ENCODE measurements around the gene ADAMTS12. TPM values are rescaled to one million over a fixed set of nuclear protein-coding genes. Genes with fewer than 3 reads are reported as not detected.
"Not testable (repeated sequence)": the region's sequence is repeated elsewhere in the genome, so short reads cannot be mapped to it uniquely, and the experiment has no call there.

ADAMTS12 gene
- total and polyA plus RNA-seq, 5 donors = 0.54 to 1.4 (median 1.0) TPM

DNA sequence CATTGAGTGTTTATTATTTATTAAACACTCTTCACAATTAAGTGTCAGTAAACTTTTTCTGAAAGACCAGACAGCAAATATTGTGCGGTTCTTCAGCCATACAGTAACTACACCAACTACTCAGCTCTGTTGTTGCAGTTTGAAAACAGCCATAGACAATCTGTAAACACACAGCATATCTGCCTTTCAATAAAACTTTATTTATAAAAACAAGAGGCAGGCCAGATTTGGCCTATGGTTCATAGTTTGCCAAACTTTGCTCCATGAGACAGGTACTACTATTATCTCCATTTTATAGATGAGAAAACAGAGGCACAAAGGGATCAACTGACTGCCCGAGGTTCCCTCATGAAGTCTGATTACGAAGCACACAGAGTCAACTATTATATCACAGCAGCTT is 11.5 kb downstream of the ADAMTS12 start:
- Histone ChIP-seq H3K9me3 (ENCODE audit: control insufficient read depth, low read length) (peaks cover 4% of the 10 kb centered on the region), H3K4me1 (ENCODE audit: control insufficient read depth, insufficient read depth, low read length) (peaks cover 10% of the 10 kb centered on the region), H3K27me3 (ENCODE audit: control insufficient read depth, insufficient read depth) (no peaks in the 10 kb centered on the region), H3K4me3 (ENCODE audit: low read length) (no peak overlapping the region), H3K27ac (ENCODE audit: low read length) (no peak overlapping the region)
- WGBS = 95% methylated on average over 3 of the region's 3 CpGs
- ATAC-seq (no peak), DNase-seq (no peak)
- intact Hi-C loops (cut with DNase I) = no loop called here

- H3K9me3 ChIP-seq (ENCODE audit: control insufficient read depth, low read length) = peaks cover 2% of the 10 kb centered on the region
- H3K27ac ChIP-seq (ENCODE audit: low read length) = no peak overlapping the region
- H3K4me1 ChIP-seq (ENCODE audit: control insufficient read depth, insufficient read depth, low read length) = peaks cover 10% of the 10 kb centered on the region
- WGBS = 65% methylated on average over 4 of the region's 4 CpGs
- ATAC-seq = peak; percentile 37 to 62
- H3K4me3 ChIP-seq (ENCODE audit: low read length) = no peak overlapping the region
- intact Hi-C loops (cut with DNase I) = no loop called here
- DNase-seq = no peak
- H3K27me3 ChIP-seq (ENCODE audit: control insufficient read depth, insufficient read depth) = no peaks in the 10 kb centered on the region
Observed at GRCh38 chr5:33877449-33877848, 14.3 kb downstream of the ADAMTS12 start.

DNA sequence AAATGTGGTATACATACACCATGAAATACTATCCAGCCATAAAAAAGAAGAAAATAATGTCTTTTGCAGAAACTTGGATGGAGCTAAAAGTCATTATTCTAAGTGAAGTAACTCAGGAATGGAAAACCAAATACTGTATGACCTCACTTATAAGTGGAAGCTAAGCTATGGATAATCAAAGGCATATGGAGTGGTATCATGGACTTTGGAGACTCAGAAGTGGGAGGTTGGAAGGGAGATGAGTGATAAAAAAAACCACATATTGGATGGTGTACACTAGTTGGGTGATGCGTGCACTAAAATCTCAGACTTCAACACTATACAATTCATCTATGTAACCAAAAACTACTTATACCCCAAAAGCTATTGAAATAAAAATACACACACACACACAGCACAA is 24.5 kb downstream of the ADAMTS12 start:
- Histone ChIP-seq H3K27ac (ENCODE audit: low read length) (no peak overlapping the region), H3K4me1 (ENCODE audit: control insufficient read depth, insufficient read depth, low read length) (no peaks in the 10 kb centered on the region), H3K9me3 (ENCODE audit: control insufficient read depth, low read length) (peaks cover 3% of the 10 kb centered on the region), H3K4me3 (ENCODE audit: low read length) (no peak overlapping the region), H3K27me3 (ENCODE audit: control insufficient read depth, insufficient read depth) (no peaks in the 10 kb centered on the region)
- WGBS = 98% methylated on average over 1 of the region's 1 CpG
- DNase-seq (no peak), ATAC-seq (no peak)
- intact Hi-C loops (cut with DNase I) = no loop called here

- ATAC-seq; intact Hi-C loops (cut with DNase I); H3K4me3 ChIP-seq (ENCODE audit: low read length); H3K9me3 ChIP-seq (ENCODE audit: control insufficient read depth, low read length); H3K27me3 ChIP-seq (ENCODE audit: control insufficient read depth, insufficient read depth); H3K27ac ChIP-seq (ENCODE audit: low read length); DNase-seq; H3K4me1 ChIP-seq (ENCODE audit: control insufficient read depth, insufficient read depth, low read length): not testable (repeated sequence)
- WGBS = 53% methylated on average over 4 of the region's 4 CpGs
Observed at GRCh38 chr5:33859177-33859576, 32.6 kb downstream of the ADAMTS12 start.

DNA sequence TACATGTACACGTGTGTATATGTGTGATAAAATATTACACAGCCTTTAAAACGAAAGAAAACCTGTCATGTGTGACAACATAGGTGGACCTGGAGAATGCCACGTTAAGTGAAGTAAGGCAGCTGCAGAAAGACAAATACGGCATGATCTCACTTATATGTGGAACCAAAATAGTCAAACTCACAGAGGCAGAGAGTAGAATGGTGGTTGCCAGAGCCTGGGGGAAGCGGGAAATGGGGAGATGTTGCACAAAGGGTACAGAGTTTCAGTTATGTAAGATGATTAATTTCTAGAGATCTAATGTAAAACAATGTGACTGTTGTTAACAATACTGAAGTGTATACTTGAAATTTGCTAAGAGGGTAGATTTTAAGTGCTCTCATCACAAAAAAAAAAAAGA is 34.8 kb downstream of the ADAMTS12 start:
- no peak overlapping the region for H3K27ac ChIP-seq (ENCODE audit: low read length)
- H3K27me3 ChIP-seq (ENCODE audit: control insufficient read depth, insufficient read depth) = no peaks in the 10 kb centered on the region
- ATAC-seq = no peak
- H3K4me1 ChIP-seq (ENCODE audit: control insufficient read depth, insufficient read depth, low read length) = peaks cover 2% of the 10 kb centered on the region
- H3K9me3 ChIP-seq (ENCODE audit: control insufficient read depth, low read length) = no peaks in the 10 kb centered on the region
- DNase-seq = no peak
- H3K4me3 ChIP-seq (ENCODE audit: low read length) = no peak overlapping the region
- intact Hi-C loops (cut with DNase I) = no loop called here
- 79% methylated on average over 5 of the region's 5 CpGs for WGBS

DNA sequence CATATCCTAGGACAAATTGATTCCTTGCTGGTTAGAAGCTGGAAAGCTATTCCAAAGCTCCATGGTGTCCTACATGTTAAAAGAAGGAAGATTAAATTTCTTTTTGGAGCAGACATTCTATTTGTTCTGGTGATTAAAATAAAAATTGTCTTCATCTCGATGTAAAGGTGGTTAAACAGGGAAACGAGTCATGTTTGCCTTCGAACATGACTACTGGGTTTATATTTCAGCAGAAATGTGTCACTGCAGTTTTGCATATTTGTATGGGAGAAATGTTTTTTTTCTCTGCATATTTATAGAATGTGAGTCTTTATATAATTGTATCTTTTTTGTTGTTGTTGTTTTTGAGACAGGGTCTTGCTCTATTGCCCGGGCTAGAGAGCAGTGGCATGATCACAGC is 36.4 kb downstream of the ADAMTS12 start:
- DNase-seq (no peak), ATAC-seq (no peak)
- peaks cover 2% of the 10 kb centered on the region for H3K4me1 ChIP-seq (ENCODE audit: control insufficient read depth, insufficient read depth, low read length)
- H3K27ac ChIP-seq (ENCODE audit: low read length) = no peak overlapping the region
- intact Hi-C loops (cut with DNase I) = no loop called here
- WGBS = 77% methylated on average over 4 of the region's 4 CpGs
- no peaks in the 10 kb centered on the region for H3K9me3 ChIP-seq (ENCODE audit: control insufficient read depth, low read length)
- no peak overlapping the region for H3K4me3 ChIP-seq (ENCODE audit: low read length)
- no peaks in the 10 kb centered on the region for H3K27me3 ChIP-seq (ENCODE audit: control insufficient read depth, insufficient read depth)

DNA sequence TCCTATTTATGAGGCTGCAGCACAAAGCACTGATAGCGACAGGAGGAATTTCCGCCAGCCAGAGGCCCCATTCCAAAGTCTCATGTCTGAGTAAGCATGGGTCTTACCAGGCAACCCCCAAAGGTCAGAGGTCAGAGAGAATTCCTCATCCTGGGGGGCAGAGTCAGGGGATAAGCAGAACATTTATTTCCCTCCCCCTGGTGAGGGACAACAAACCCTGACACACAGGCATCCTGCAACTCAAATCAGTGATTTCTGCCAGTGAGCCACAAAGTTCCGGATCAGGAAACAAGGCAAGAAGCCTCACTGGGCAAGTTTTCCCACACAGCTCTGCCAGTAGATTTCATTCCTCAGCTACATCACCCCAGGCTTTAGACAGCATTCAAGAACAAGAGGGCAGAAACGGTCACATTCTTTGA is 37.0 kb downstream of the ADAMTS12 start:
- no peaks in the 10 kb centered on the region for H3K27me3 ChIP-seq (ENCODE audit: control insufficient read depth, insufficient read depth)
- intact Hi-C loops (cut with DNase I) = no loop called here
- peaks cover 2% of the 10 kb centered on the region for H3K4me1 ChIP-seq (ENCODE audit: control insufficient read depth, insufficient read depth, low read length)
- H3K9me3 ChIP-seq (ENCODE audit: control insufficient read depth, low read length) = no peaks in the 10 kb centered on the region
- DNase-seq (peak in 2 of 3 donors; percentile 18 to 62), ATAC-seq (peak; percentile 77 to 82)
- H3K4me3 ChIP-seq (ENCODE audit: low read length) = no peak overlapping the region
- H3K27ac ChIP-seq (ENCODE audit: low read length) = no peak overlapping the region
- 28% methylated on average over 4 of the region's 4 CpGs for WGBS

- intact Hi-C loops (cut with DNase I) = no loop called here
- no peak for ATAC-seq
Observed at GRCh38 chr5:33852837-33853236, 39.0 kb downstream of the ADAMTS12 start.

GRCh38 chr5:33852319-33852718 is 39.5 kb downstream of the ADAMTS12 start:
- Histone ChIP-seq H3K4me1 (ENCODE audit: control insufficient read depth, insufficient read depth, low read length) (peaks cover 2% of the 10 kb centered on the region), H3K27ac (ENCODE audit: low read length) (no peak overlapping the region), H3K9me3 (ENCODE audit: control insufficient read depth, low read length) (no peaks in the 10 kb centered on the region), H3K27me3 (ENCODE audit: control insufficient read depth, insufficient read depth) (no peaks in the 10 kb centered on the region), H3K4me3 (ENCODE audit: low read length) (no peak overlapping the region)
- WGBS = 27% methylated on average over 5 of the region's 5 CpGs
- DNase-seq (no peak), ATAC-seq (no peak)
- intact Hi-C loops (cut with DNase I) = no loop called here

More at GRCh38 chr5:33852837-33853236, 39.0 kb downstream of the ADAMTS12 start:
- Histone ChIP-seq H3K27me3 (ENCODE audit: control insufficient read depth, insufficient read depth) (no peaks in the 10 kb centered on the region), H3K4me3 (ENCODE audit: low read length) (no peak overlapping the region), H3K9me3 (ENCODE audit: control insufficient read depth, low read length) (no peaks in the 10 kb centered on the region), H3K27ac (ENCODE audit: low read length) (no peak overlapping the region), H3K4me1 (ENCODE audit: control insufficient read depth, insufficient read depth, low read length) (peaks cover 2% of the 10 kb centered on the region)
- WGBS = 43% methylated on average over 3 of the region's 3 CpGs
- DNase-seq = no peak

DNA sequence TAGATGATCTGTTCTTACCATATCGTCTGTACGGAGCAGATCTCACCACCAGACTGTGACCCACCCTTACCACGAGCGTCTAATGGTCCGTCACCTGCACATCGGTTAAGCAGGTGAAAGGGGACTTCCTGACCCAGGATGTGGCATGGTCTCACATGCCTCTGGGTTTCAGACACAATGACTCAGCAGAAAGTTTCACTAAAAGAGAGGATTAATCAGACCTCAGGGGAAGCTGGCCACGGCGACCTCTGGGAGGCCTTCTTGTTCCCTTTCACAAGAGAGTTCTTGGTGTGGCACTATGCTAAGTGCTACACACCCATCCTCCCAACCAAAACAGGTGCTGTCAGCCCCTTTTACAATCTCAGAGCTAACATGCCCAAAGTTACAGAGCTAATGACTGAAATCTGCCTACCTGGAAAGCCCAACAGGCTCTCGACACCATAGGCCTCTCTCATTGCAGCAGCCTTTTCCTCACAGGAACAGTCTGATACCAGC is 41.6 kb downstream of the ADAMTS12 start:
- ATAC-seq (no peak), DNase-seq (peak in 1 of 3 donors; percentile 34)
- Histone ChIP-seq H3K27ac (ENCODE audit: low read length) (no peak overlapping the region), H3K9me3 (ENCODE audit: control insufficient read depth, low read length) (no peaks in the 10 kb centered on the region), H3K4me3 (ENCODE audit: low read length) (no peak overlapping the region), H3K4me1 (ENCODE audit: control insufficient read depth, insufficient read depth, low read length) (peaks cover 2% of the 10 kb centered on the region), H3K27me3 (ENCODE audit: control insufficient read depth, insufficient read depth) (no peaks in the 10 kb centered on the region)
- WGBS = 76% methylated on average over 9 of the region's 9 CpGs
- intact Hi-C loops (cut with DNase I) = no loop called here

DNA sequence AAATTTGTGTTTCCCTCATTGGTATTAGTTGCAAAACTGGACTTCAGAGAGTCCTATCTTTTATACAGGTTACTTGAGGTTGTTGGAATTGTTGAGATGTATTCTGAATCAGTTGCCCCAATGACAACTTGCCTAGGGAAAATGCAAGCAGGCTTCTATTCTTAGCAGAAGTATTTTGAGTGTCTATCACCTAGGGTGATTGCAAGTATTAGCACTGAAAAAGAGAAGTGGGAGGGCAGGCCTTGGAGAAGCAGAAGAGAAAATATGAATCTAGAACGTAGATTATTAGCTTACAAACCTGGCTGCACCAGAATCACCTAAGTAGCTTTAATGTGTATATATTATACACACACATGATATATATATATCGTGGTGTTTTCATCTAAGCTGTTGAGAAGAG is 43.2 kb downstream of the ADAMTS12 start:
- H3K27ac ChIP-seq (ENCODE audit: low read length) = no peak overlapping the region
- intact Hi-C loops (cut with DNase I) = no loop called here

DNA sequence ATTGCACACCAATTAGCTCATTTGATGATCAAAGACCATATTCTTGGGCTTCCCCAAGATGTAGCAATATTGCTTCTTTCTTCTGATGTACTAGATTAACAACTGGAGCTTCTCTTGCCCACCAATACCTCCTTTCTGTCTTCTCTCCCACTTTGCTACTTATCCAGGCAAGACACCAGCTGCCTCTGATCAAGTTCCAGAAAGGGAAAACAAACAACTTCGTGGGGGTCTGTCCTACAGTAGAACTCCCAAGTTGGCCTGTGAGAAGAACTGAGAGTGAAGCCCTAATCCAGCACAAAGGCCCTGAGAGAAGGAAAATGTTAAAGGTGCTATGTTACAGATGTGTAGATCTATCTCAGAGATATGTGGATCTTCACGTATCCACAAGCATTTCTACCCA is 44.9 kb downstream of the ADAMTS12 start:
- Histone ChIP-seq H3K27ac (ENCODE audit: low read length) (no peak overlapping the region), H3K4me1 (ENCODE audit: control insufficient read depth, insufficient read depth, low read length) (no peaks in the 10 kb centered on the region), H3K4me3 (ENCODE audit: low read length) (no peak overlapping the region), H3K27me3 (ENCODE audit: control insufficient read depth, insufficient read depth) (no peaks in the 10 kb centered on the region), H3K9me3 (ENCODE audit: control insufficient read depth, low read length) (peaks cover under 1% of the 10 kb centered on the region)
- intact Hi-C loops (cut with DNase I) = no loop called here
- ATAC-seq (no peak), DNase-seq (no peak)
- WGBS = 74% methylated on average over 2 of the region's 2 CpGs

More for the DNA sequence above, 43.2 kb downstream of the ADAMTS12 start:
- Histone ChIP-seq H3K27me3 (ENCODE audit: control insufficient read depth, insufficient read depth) (no peaks in the 10 kb centered on the region), H3K4me3 (ENCODE audit: low read length) (no peak overlapping the region), H3K4me1 (ENCODE audit: control insufficient read depth, insufficient read depth, low read length) (peaks cover 2% of the 10 kb centered on the region), H3K9me3 (ENCODE audit: control insufficient read depth, low read length) (no peaks in the 10 kb centered on the region)
- no peak for ATAC-seq
- 81% methylated on average over 2 of the region's 2 CpGs for WGBS
- DNase-seq = no peak

Measured in right cardiac atrium (tissue), 5 donors.